Fibroblast of skin of back (primary cell): ENCODE measurements around the gene HNRNPCL4. TPM values are rescaled to one million over a fixed set of nuclear protein-coding genes. Genes with fewer than 3 reads are reported as not detected.
"Not testable (repeated sequence)": the region's sequence is repeated elsewhere in the genome, so short reads cannot be mapped to it uniquely, and the experiment has no call there.

Source experiments
- DNase-seq: peaks from one replicate; pipeline ENCODE4 v3.0.0-alpha.2; 2013
- polyA plus RNA-seq, 2 experiments: library from polyadenylated mRNA; unstranded; fragments of 120-200 nt; gene quantifications; one replicate each; pipeline ENCODE4 v1.2.1, GENCODE V29; 2013; ENCODE audit not compliant: insufficient read length in 2 of 2

The HNRNPCL4 gene
- polyA plus RNA-seq (2013, experiment 1 of 2; ENCODE audit: insufficient read length) = 0.28 TPM
- not detected for polyA plus RNA-seq (2013, experiment 2 of 2; ENCODE audit: insufficient read length)

DNA sequence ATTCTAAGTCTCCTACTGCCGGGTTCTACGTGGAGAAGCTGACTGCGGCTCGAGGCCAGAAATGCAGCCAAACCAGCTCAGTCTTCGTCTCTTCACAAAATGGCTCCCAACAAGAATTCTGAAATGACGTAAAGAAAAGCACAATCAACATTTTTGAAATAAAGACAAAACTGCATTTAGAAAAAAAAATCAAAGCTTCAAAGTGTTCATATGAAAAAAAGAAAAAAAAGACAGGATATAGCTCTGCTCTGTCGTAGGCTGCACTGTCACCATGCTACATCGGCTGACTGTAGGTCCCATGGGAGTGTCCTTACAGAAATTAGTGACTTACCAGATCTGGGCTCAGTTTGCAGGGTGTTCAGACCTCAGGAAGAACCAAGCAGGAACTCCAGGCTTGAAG, at the start of gene HNRNPCL4:
Gene HNRNPCL4, minus strand, starts transcription at position 101 of the 400 bp plus-strand sequence. CDS start 164 bp downstream, outside the sequence.
- DNase-seq = not testable (repeated sequence)

DNA sequence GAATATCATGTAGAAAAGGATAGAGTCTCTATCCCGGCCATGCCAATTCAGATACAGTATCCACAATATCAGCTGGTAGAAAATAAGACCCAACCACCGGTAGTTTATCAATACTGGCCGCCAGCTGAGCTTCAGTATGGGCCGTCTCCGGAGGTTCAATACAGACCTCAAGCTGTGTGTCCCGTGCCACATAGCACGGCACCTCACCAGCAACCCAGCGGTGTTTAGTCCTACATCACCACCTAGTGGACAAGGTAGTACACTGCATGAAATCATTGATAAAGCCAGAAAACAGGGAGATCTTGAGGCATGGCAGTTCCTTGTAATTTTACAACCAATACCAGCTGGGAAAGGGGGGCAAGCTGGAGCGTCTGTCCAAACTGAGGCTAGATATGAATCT, 43.3 kb upstream of the HNRNPCL4 start:
- not testable (repeated sequence) for DNase-seq

DNA sequence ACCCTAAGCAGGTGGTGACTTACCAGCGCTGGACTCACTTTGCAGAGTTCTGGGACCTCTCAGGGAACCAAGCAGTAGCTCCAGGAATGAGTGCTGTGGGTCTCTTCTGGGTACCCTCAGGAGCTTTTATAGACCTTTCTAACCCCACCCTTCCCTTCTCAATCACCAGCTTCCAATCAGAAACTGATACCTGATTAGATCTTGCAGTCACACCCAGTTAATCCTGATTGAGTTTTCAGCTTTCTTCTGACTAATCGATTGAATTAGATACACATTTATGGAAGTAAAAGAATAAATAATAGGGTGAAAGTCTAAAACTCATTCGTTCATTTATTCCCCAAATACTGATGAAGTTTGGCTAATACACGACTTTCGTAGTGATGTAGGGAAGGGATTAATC, 35.9 kb upstream of the HNRNPCL4 start, which contains the start of gene PRAMEF13:
Gene PRAMEF13, minus strand, starts transcription at position 101 of the 400 bp plus-strand sequence. CDS start 1,820 bp downstream, outside the sequence.
- DNase-seq = not testable (repeated sequence)

DNA sequence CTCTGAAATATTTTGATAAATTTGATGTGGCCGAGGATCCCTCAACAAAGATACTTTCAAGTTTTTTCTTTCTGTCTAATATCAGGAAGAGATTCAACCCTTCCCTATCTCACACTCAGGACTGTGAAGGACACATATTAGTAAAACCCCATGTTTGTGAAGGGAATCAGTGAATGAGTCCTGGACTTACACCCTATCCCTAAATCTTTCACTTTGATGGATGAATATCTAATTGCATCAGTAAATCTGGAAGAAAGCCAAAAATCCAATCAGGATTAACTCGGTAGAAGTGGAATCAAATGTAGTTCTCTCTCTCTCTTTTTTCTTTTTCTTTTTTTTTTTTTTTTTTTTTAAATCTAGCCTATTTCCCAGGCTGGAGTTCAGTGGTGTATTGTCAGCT, 6.1 kb upstream of the HNRNPCL4 start, which contains the start of gene PRAMEF9:
Gene PRAMEF9, plus strand, starts transcription at position 301 of the 400 bp plus-strand sequence. CDS start 3,433 bp downstream, outside the sequence.
- not testable (repeated sequence) for DNase-seq

DNA sequence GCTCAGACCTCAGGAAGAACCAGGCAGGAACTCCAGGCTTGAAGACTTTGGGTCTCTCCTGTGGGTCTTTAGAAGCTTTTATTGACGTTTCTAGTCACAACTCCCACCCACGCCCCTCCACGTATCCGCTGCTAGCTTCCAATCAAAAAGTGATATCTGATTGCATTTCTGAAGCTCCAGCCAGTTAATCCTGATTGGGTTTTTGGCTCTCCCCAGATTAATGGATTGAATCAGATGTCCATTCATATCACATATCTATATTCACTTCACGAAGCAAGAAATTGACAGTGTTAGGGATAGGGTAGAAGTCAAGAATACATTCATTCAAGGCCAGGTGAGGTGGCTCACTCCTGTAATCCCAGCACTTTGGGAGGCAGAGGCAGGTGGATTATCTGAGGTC, 9.5 kb downstream of the HNRNPCL4 start, which contains the start of gene PRAMEF26:
Gene PRAMEF26, minus strand, starts transcription at position 101 of the 400 bp plus-strand sequence. CDS start 2,914 bp downstream, outside the sequence.
- not testable (repeated sequence) for DNase-seq

DNA sequence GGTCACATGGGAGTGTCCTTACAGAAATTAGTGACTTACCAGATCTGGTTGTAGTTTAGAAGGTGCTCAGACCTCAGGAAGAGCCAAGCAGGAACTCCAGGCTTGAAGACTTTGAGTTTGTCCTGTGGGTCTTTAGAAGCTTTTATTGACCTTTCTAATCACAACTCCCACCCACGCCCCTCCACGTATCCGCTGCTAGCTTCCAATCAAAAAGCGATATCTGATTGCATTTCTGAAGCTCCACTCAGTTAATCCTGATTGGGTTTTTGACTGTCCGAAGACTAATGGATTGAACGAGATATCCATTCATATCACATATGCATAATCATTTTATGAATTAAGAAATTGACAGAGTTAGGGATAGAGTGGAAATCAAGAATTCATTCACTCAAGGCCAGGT, 48.7 kb downstream of the HNRNPCL4 start, which contains the start of gene HNRNPCL2:
Gene HNRNPCL2, minus strand, starts transcription at position 101 of the 400 bp plus-strand sequence. CDS start 454 bp downstream, outside the sequence.
- DNase-seq = not testable (repeated sequence)
